Measurements from ENCODE around the gene NTM.

- TF ChIP-seq POLR2A (IDR thresholded peaks at IDR 0.05; ENCODE audit: borderline replicate concordance, extremely low read depth, insufficient read depth, insufficient read length), result no peak
- TF ChIP-seq CEBPB (IDR thresholded peaks at IDR 0.05; ENCODE audit: low read depth), result no peak
- TF ChIP-seq, protein P1, sequence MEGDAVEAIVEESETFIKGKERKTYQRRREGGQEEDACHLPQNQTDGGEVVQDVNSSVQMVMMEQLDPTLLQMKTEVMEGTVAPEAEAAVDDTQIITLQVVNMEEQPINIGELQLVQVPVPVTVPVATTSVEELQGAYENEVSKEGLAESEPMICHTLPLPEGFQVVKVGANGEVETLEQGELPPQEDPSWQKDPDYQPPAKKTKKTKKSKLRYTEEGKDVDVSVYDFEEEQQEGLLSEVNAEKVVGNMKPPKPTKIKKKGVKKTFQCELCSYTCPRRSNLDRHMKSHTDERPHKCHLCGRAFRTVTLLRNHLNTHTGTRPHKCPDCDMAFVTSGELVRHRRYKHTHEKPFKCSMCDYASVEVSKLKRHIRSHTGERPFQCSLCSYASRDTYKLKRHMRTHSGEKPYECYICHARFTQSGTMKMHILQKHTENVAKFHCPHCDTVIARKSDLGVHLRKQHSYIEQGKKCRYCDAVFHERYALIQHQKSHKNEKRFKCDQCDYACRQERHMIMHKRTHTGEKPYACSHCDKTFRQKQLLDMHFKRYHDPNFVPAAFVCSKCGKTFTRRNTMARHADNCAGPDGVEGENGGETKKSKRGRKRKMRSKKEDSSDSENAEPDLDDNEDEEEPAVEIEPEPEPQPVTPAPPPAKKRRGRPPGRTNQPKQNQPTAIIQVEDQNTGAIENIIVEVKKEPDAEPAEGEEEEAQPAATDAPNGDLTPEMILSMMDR (IDR thresholded peaks at IDR 0.05 in 2 of 3, conservative IDR thresholded peaks at IDR 0.05 in 1 of 3; ENCODE audit: borderline replicate concordance in 1 of 3, insufficient read depth in 1 of 3, low read depth in 2 of 3, low read length in 2 of 3), result no peak
- TF ChIP-seq, protein P2, sequence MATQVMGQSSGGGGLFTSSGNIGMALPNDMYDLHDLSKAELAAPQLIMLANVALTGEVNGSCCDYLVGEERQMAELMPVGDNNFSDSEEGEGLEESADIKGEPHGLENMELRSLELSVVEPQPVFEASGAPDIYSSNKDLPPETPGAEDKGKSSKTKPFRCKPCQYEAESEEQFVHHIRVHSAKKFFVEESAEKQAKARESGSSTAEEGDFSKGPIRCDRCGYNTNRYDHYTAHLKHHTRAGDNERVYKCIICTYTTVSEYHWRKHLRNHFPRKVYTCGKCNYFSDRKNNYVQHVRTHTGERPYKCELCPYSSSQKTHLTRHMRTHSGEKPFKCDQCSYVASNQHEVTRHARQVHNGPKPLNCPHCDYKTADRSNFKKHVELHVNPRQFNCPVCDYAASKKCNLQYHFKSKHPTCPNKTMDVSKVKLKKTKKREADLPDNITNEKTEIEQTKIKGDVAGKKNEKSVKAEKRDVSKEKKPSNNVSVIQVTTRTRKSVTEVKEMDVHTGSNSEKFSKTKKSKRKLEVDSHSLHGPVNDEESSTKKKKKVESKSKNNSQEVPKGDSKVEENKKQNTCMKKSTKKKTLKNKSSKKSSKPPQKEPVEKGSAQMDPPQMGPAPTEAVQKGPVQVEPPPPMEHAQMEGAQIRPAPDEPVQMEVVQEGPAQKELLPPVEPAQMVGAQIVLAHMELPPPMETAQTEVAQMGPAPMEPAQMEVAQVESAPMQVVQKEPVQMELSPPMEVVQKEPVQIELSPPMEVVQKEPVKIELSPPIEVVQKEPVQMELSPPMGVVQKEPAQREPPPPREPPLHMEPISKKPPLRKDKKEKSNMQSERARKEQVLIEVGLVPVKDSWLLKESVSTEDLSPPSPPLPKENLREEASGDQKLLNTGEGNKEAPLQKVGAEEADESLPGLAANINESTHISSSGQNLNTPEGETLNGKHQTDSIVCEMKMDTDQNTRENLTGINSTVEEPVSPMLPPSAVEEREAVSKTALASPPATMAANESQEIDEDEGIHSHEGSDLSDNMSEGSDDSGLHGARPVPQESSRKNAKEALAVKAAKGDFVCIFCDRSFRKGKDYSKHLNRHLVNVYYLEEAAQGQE (IDR thresholded peaks at IDR 0.05; ENCODE audit: low read depth), result no peak
- TF ChIP-seq, protein P3, sequence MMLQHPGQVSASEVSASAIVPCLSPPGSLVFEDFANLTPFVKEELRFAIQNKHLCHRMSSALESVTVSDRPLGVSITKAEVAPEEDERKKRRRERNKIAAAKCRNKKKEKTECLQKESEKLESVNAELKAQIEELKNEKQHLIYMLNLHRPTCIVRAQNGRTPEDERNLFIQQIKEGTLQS (IDR thresholded peaks at IDR 0.05), result no peak
- TF ChIP-seq ZBTB33 (IDR thresholded peaks at IDR 0.05; ENCODE audit: extremely low read depth, insufficient replicate concordance, low read length), result no peak
- TF ChIP-seq ZFX (IDR thresholded peaks at IDR 0.05), result no peak
- no peak for TF ChIP-seq POLR2AphosphoS5 (IDR thresholded peaks at IDR 0.05; ENCODE audit: low read depth, low read length)
- no peak for TF ChIP-seq EGR1 (IDR thresholded peaks at IDR 0.05; ENCODE audit: low read depth)
- no peak for TF ChIP-seq ZNF274 (IDR thresholded peaks at IDR 0.05; ENCODE audit: low read depth, low read length)
- TF ChIP-seq YY1 (IDR thresholded peaks at IDR 0.05; ENCODE audit: extremely low read depth, insufficient replicate concordance, low read depth, low read length), result no peak
- no peak for TF ChIP-seq EZH2 (IDR thresholded peaks at IDR 0.05)
- no peak for TF ChIP-seq FOSL1 (IDR thresholded peaks at IDR 0.05; ENCODE audit: low read depth)
- TF ChIP-seq RAD21 (IDR thresholded peaks at IDR 0.05; ENCODE audit: low read depth), result no peak
Observed at GRCh38 chr11:132258875-132259274, 888.5 kb downstream of the NTM start.

Data from HCT116 (cell line).